ENCODE data around the gene C1S.

GRCh38 chr12:7047306-7047705 is 13.2 kb upstream of the C1S start:
- no peak for TF ChIP-seq POLR2A (IDR thresholded peaks at IDR 0.05)
- no peak for TF ChIP-seq CTCF (IDR thresholded peaks at IDR 0.05)
